RKO (cell line): ENCODE data around the gene CWC22.
A peak's percentile ranks its signal among the peaks of the same experiment; 100 is the strongest.
"Not testable (repeated sequence)": the region's sequence is repeated elsewhere in the genome, so short reads cannot be mapped to it uniquely, and the experiment has no call there.

Experiments used
- DNase-seq: peaks from one replicate; pipeline ENCODE4 v3.0.0-alpha.2; 2016; ENCODE audit warnings: low spot score

CWC22 gene

DNA sequence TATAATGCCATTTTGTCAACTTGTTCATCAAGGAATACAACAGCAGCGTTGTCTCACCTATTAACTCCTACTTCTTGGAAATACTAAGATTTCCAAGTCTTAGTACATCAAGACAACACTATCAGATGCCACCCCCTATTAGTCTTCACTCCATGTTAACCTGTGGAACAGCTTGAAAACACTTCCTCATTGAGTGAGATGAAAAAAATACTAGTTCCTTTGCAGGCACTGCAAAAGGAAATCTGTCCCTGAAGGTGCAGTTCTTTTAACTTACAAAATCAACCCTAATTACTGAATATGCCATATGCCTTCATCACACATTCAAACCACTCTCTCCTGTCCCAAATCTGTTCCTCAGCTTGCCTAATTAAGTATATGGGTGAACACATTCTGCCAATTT, 4.0 kb downstream of the CWC22 start:
- no peak for DNase-seq

DNA sequence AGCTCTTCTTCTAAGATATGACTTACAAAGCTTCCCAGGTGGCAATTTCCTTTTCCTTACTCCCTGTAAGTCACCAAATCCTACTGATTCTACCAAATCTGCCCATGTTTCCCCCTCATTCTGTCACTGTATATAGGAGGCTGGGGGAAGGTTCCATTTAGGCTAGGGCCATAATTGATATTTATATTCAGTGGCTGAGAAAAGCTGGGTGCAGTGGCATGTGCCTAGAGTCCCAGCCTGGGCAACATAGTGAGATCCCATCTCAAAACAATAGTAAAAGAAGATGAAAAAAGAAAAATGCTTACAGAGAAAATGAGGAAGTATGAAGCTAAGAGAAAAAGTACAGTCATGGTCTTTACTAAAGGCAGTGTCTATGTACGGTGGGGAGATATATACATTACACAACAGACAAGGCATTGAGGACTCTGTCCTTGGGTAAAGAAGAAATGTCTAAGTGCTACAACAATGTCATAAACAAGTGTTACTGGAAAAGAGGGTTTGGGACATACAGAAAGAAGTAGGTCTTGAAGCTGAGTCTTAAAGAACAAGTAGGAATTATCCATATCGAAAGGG, 4.8 kb downstream of the CWC22 start:
- DNase-seq: no peak

DNA sequence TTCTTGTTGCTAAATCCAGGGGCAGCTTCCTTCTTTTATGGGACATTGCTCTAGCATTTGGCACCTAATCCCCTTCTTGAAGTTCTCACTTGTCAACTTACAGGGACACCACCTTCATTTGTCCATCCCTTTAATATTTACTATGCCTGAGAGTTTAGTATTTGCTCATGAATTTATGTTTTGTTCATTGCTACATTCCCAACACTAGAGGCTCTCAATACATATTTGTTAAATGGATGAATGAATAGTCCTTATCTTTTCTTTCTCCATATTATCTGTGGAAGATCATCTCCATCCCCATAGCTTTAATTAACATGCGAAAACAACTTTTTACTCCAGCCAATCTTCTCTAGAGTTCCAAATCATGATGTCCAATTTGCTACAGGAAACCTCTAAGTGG, 5.4 kb downstream of the CWC22 start:
- peak; percentile 16 for DNase-seq

DNA sequence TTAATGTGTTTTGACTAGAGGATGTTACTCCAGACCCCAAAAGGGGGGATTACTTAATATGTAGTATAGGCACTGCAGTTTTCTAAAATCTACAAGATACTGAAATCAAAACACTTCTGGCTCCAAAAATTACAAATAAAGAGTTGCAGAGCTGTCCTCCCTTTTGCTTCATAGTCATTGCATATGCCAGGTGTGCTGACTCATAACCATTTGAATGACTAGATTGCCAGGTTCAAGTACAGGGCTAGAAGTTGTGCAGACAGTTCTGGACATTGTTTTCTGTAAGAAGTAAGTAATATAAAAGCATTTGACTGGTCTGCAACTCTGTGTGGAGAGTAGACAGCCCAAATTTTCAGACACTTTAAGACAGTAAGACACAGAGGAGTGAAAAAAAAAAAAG, 6.7 kb downstream of the CWC22 start:
- DNase-seq: peak; percentile 44

DNA sequence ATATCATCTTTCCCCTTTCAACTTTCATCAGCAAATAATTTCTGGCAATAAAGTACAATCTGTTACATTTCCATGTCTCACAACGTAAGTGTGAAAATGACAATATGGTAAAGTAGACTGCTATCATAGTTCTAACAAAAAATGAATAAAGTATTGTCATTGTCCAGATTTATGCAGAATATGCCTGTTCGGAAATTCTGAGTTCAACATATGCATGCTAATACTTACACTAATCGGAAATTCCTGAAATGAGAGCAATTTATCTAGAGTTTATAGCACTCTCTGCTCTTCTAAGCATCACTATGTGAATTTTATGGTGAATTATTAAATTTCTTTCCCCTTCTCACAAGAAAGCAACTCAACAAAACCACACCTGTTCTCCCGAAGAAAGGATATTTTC, 8.1 kb downstream of the CWC22 start:
- no peak for DNase-seq

DNA sequence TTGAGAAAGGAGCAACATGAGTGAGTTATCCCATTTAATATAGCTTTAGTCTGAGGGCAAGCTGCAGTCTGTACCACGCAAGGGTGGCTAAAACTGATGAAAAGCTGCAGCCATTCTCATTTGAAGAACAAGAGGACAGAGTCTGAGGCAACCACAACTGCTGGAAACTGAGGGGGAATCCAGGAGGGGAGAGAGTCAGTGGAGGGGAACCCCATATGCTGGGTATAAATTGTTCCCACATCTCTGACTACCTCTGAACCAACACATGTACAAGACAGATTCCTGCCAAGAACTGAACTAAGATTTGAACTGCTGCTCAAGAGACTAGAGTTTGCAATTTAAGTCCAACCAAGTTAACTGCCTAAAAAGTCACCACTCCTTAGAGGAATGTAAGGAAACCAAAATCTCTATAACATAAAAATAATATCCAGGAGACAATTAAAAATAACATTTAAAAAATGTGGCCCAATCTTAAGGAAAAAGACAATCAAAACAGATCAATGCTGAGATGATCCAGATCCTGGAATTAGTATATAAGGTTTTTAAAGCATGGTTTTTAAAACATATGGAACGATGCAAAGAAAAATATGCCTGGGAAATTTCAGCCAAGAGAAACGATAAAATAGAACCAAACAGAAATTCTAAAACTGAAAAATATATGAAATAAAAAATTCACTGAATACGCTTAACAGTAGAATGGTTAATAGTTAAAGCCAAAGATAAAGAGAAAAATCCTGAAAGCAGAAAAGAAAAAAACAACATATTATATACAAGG, 11.2 kb downstream of the CWC22 start:
- DNase-seq: no peak

DNA sequence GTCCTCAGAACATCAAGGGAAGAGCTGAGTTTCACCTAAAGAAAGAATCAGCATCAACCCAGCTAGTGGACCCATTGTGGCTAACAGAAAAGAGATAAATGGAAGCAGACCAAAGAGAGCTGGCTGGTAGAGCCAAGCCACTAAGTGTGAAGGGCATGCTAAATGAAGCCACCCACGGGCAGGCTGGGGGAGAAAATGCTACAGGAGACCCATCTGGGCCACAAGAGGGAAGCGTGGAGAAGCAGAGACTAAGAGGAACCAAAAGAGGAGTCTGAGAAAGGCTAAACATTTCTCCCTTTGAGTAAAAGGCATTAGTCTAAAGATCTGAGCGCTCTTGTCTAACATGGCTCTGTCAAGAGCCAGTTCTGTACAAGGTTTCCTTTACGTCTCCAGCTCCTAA, 15.8 kb downstream of the CWC22 start:
- peak; percentile 14 for DNase-seq

DNA sequence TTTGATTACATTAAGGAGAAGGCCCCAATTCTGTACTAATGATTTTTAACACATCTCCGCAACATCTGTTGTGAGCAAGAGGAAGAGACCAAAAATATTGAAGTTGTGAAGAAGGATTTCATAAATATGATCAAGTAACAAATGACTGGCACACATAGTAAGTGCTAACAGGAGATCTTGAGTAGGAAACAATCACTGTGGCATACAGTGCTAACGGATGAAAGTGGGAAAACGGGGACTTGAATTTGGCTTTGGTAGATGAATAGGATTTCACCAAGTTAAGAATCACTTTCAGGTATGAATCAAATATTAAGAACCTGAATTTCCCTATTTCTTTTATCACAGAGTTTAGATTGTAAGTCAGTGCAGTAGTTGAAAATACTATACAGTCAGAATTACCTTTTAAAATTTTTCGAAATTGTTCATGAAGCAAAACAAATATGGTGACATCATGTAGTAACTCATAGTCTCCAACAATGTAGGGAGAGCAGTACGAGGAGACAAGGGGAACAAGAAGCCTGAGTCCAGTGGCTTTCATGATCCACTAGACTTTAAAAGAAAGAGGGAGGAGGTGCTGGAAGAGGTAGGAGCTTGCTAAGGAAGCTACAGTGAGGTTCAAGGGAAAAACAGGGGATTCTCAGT, 16.3 kb downstream of the CWC22 start:
- no peak for DNase-seq

DNA sequence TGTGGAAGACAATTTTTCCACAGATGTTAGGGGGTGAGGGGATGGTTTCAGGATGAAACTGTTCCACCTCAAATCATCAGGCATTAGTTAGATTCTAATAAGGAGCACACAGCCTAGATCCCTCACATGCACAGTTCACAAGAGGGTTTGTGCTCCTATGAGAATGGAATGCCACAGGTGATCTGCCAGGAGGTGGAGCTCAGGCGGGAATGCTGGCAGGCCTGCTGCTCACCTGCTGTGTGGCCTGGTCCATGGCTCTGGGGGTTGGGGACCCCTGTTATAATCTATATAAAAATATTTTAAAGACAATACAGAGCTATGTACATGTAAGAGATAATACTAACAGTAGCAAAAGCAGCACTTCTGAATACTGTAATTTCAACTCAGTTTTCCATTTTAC, 19.2 kb downstream of the CWC22 start:
- no peak for DNase-seq

DNA sequence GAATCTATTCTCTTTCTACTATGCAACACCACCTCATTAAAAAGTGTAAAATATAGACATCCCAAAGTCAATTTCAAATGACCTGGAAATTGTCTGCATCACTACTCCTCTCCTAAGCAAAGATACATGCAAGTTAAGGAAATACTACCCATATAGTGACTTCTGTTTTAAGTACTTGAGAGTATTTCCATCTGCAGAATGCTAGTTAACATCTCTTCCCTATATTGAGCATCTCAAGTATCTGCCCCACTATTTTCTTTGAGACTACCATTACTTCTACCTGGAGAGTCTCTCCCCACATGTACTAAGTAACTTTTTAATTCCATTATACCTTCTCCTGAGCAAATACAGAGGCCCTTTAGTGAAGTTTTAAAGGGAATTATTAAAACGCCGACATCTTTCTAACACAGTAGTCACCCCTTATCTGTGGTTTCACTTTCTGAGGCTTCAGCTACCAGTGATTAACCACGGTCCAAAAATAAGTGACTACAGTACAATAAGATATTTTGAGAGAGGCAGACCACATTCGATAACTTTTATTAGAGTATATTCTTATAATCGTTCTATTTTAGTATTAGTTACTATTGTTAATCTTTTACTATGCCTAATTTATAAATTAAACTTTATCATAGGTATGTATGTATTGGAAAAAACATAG, 21.8 kb downstream of the CWC22 start:
- no peak for DNase-seq

DNA sequence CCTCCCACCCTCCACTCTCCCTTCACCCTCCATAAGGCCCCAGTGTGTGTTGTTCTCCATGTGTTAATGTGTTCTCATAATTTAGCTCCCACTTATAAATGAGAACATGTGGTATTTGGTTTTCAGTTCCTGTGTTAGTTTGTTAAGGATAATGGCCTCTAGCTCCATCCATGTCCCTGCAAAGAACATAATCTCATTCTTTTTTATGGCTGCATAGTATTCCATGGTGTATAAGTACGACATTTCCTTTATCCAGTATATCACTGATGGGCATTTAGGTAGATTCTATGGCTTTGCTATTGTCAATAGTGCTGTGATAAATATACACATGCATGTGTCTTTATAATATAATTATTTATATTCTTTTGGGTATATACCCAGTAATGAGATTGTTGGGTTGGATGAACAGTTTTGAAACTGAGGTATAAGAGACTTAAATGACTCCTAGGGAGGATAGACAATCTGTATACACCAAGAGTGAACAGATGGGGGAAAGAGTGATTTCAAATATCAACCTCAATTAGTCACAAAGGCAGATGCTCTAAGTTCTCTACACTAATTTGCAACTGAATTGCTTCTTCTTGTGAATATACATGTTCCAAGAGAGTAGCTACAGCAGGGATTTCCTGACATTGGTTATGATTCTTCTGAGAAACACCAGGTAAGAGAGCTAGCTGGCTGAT, 23.7 kb downstream of the CWC22 start:
- no peak for DNase-seq

DNA sequence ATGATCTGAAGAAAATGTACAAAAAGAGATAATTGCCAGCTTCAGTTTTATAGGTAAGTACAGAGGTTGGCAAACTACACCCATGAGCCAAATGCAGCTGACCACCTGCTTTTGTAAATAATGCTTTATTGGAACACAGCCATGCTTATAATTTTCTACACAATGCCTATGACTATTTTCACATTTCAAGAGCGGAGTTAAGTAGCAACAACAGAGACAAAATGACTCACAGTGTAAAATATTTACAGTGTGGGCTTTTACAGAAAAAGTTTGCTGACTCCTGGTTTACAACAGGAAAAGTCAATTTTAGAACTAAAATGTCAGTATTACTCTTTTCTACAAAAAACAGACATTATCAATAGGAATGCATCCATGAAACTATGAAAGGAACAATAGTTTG, 26.0 kb downstream of the CWC22 start:
- no peak for DNase-seq

DNA sequence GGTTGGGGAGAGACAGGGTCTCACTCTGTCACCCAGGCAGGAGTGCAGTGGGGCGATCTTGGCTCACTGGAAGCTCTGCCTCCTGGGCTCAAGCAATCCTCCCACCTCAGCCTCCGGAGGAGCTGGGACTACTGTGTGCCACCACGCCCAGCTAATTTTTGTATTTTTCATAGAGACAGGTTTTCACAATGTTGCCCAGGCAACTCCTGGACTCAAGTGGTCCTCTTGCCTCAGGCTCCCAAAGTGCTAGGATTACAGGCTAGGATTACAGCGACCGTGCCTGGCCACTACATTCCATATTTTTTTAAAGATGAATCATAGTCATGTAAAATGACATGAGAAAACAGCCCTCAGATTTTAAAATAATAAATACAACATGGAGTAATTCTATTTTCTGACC, 32.3 kb downstream of the CWC22 start:
- no peak for DNase-seq

DNA sequence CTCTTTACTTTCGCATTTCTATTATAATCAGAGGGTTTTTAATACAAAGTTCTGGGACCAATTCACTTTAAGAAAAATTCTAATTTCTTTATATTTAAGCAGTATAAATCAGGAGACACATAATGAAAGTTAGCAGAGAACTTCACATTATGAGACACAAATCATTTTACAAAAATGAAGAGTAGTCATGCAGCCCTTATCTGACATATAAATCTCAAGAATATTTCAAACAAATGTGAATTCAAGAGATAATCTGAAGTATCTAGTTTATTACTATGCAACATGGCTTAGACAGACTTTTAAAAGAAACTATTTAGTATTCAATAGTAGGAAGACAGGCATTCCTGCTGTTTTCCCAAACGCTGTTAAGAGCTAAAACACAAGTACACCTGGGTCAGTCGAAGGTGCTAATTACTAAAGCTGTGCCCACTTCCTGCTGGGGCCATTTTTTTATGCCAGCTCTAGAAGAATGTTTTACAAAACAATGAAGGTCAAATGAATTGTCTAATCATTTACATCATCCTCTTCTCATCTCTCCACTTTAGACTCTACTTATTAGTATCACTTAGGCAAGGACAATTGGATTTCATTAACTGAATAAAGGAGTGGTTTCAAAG, 40.2 kb downstream of the CWC22 start:
- DNase-seq: no peak

DNA sequence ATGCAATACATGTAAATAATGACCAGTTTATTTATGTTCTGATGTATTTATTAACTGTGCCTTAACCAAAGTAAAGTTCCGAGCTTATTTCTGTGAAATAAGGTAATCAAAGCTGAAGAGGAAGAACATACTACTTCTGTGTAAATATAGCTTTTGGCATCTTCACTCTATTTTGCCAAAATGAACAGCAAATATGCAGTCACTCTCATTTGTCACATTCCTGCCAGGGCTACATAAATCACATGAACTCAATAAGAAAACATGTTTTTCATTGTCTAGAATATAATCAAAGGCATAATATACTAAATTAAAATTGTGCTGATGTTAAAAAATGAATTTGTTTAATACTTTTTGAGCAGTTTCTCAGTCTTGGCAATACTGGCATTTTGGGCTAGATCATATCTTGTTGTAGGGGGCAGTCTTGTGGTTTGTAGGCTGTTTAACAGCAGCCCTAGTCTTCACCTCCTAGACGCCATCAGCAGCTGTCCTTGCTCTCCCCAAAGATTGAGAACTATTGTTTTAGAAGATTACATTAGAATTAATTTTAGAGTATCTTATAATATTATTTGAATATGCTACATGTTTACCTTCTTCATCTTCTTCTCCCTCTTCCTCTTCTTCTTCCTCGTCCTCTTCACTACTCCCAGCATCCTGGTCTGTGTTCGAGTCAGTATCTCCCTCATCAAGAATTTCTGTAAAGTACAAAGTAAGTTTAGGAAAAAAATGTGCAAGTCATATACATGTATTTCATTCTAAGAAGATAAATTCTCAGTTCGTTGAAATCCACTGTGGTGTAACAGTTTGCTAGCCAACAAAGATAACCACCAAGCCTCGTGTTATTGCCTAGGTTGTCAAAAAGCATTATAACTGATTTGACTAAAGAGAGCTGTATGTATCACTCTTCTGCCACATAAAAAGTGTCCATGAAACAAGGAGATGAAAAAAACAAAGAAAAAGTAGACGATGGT, 41.5 kb downstream of the CWC22 start:
- DNase-seq: no peak

DNA sequence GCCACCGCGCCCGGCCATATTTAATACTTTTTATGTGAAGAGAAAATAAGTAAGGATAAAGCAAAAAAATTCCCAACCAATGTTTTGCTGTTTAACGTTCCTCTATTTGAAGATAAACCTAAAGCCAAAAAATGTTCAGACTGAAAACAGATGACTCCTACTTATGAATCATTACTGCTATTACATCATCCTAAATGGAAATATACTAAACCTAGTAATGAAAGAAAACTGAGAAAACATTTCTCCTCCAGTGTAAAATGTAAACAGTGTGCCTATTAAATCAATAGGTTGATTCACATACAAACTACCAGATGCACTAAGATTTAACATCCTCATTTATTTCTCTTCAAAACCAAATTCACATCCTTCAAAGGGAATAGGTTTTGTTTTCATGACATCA, 43.5 kb downstream of the CWC22 start:
- DNase-seq: peak; percentile 33

DNA sequence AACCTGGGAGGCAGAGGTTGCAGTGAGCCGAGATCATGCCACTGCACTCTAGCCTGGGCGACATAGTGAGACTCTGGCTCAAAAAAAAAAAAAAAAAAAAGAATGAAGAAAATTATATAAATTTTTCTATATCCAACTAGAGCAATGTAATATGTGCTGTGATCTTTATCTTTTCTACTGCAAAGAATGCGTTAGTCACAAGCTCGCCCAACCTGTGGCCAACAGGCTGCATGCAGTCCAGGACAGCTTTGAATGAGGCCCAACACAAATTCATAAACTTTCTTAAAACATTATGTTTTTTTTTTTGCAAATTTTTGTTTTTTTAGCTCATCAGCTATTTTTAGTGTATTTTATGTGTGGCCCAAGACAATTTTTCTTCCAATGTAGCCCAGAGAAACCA, 48.8 kb downstream of the CWC22 start:
- DNase-seq: not testable (repeated sequence)

DNA sequence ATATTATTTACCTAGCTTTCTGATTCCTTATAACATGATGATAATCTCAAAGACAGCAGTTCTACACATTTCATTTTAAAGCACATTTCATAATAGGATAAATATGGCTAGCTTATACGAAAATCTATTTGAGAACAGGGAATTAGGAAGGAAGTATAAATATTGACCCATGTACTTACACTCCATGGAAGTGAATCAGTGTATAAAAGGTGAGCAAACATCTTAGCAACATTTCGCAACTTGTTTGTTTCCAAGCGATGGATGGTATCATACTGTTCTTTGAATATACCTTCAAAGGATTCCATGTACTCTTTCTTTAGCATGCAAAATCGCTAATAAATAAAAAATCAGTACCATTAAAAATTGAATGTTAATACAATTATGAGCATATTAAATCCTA, 53.1 kb downstream of the CWC22 start:
- no peak for DNase-seq

DNA sequence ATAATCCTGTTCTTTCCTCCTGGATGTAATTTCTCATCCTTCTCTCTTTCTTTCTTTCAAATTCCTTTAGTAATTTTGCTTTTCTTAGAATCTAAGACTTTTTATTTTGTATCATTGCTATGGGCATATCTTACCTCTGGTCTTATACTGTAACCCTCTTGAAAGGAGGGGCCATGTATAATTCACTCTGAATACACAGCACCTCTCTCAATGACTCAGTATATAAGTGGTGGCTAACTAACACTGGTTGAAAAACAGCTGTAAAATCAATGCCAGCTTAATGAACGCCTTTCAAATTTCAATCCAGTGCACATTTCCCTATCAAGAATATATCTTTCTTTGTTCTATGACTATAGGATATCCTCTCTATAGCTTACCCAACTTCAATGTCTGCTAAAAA, 53.7 kb downstream of the CWC22 start:
- DNase-seq: no peak

DNA sequence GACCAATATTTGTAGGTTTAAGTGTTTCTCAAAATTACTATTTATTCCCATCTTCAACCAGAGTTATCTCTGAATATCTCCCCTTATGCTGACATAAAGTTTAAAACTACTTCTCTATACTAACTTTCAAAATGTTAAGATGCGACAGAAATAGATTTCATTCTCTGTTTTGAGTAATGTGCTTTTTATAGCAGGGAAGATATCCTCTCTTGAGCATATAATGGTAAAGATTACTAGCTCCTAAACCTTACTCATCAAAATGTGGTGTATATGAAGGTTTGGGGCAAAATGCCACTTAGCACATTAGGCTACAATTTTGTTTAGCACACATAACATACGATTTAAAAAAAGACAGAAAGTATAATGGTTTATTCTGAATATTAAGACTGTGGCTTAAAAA, 54.4 kb downstream of the CWC22 start:
- no peak for DNase-seq

DNA sequence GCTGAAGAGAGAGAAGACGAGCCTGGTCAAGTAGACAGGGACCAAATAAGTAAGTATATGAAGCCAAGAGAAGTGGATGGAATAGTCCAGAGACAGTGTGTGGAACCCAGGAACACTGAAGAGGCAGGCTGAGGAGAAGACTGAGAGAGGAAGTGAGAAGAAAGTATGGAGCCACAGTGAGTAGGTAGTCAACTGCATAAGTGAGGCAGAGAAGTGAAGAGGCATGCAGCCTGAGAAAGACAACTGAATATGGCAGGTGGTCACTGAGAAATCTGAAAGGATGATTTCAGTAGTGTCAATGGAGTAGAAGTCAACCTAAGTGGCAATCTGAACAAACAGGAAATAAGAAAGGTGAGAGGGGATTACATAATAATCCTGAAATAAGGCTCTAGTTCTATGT, 55.4 kb downstream of the CWC22 start:
- no peak for DNase-seq
